K562 (cell line): ENCODE results near the gene POGZ. TPM values are rescaled to one million over a fixed set of nuclear protein-coding genes. Genes with fewer than 3 reads are reported as not detected.

ENCODE experiments used
- CREM ChIP-seq: IDR thresholded peaks from 2 replicates; pipeline ENCODE4 v1.6.1; 2014; ENCODE audit warnings: antibody characterized with exemption, low read depth
- MCM5 ChIP-seq: fragments of 450-650 bp; IDR thresholded peaks from 2 replicates; pipeline ENCODE4 v1.6.1; 2016; ENCODE audit warnings: low read depth
- STAT5A ChIP-seq: IDR thresholded peaks from 2 replicates; pipeline ENCODE4 v1.6.1; 2012; ENCODE audit warnings: low read length, inconsistent platforms, borderline replicate concordance
- TRIM25 ChIP-seq: fragments of 450-650 bp; IDR thresholded peaks from 2 replicates; pipeline ENCODE4 v1.7.0; 2016; ENCODE audit warnings: borderline replicate concordance
- ZNF324 ChIP-seq: fragments of 250-450 bp; sonication (Bioruptor Pico); IDR thresholded peaks from 2 replicates; pipeline ENCODE4 v1.4.0; 2020; ENCODE audit warnings: mild to moderate bottlenecking
- ZNF668 ChIP-seq: fragments of 250-450 bp; sonication (Bioruptor Pico); IDR thresholded peaks from 2 replicates; pipeline ENCODE4 v1.8.0; 2022; ENCODE audit warnings: mild to moderate bottlenecking, inconsistent platforms
- ZNF76 ChIP-seq: fragments of 250-450 bp; sonication (Bioruptor Pico); IDR thresholded peaks from 2 replicates; pipeline ENCODE4 v1.4.0; 2020; ENCODE audit warnings: mild to moderate bottlenecking, moderate library complexity, borderline replicate concordance
- polyA plus RNA-seq, 8 experiments: library from polyadenylated mRNA; depleted of rRNA in 4 of 8; stranded (reverse) in 5 of 8; unstranded in 3 of 8; fragments of >200 nt; fragmentation: Nextera tagmentation in 2 of 8; fragmentation: Illumina TruSeq in 1 of 8; extraction: Ambion mirVana in 2 of 8; extraction: Trizol in 1 of 8; gene quantifications; 2 replicates each; pipeline versions ENCODE4 v1.2.1 to v1.2.3, GENCODE V29; 2011 to 2014; ENCODE audit warnings: inconsistent platforms in 1 of 8, missing spikeins in 1 of 8
- total RNA-seq, 7 experiments: library from RNA; depleted of rRNA in 6 of 7; stranded (reverse); fragments of >200 nt in 6 of 7; fragmentation: Illumina TruSeq in 2 of 7; extraction: Trizol in 2 of 7; gene quantifications; 2 replicates each; pipeline versions ENCODE4 v1.2.1 to v1.2.3, GENCODE V29; 2011 to 2021; ENCODE audit warnings: low replicate concordance in 1 of 7
- TF ChIP-seq, protein P1 (sequence below): IDR thresholded peaks from 3 replicates; pipeline ENCODE4 v1.6.1; 2011; ENCODE audit warnings: borderline replicate concordance, mild to moderate bottlenecking, moderate library complexity; ENCODE audit not compliant: insufficient read length; ENCODE audit errors: extremely low read depth
- TF ChIP-seq, protein P2 (sequence below), 2 experiments: fragments of 450-650 bp in 1 of 2; sonication (generic) in 1 of 2; formaldehyde crosslinking in 1 of 2; IDR thresholded peaks in 1 of 2; conservative IDR thresholded peaks in 1 of 2; 2 replicates each; pipeline versions ENCODE4 v1.6.1 to v1.8.1; 2016 to 2023; ENCODE audit warnings: mild to moderate bottlenecking in 2 of 2, moderate library complexity in 2 of 2, inconsistent platforms in 1 of 2, missing genetic modification reagents in 1 of 2

POGZ gene
- total and polyA plus RNA-seq, 9 of the 15 experiments (the other 6 are each of a cell fraction or from before 2014, with no cell fraction given) = 9.4 to 40.6 (median 21.6) TPM

- no peak for TF ChIP-seq TRIM25
- TF ChIP-seq, protein P1, sequence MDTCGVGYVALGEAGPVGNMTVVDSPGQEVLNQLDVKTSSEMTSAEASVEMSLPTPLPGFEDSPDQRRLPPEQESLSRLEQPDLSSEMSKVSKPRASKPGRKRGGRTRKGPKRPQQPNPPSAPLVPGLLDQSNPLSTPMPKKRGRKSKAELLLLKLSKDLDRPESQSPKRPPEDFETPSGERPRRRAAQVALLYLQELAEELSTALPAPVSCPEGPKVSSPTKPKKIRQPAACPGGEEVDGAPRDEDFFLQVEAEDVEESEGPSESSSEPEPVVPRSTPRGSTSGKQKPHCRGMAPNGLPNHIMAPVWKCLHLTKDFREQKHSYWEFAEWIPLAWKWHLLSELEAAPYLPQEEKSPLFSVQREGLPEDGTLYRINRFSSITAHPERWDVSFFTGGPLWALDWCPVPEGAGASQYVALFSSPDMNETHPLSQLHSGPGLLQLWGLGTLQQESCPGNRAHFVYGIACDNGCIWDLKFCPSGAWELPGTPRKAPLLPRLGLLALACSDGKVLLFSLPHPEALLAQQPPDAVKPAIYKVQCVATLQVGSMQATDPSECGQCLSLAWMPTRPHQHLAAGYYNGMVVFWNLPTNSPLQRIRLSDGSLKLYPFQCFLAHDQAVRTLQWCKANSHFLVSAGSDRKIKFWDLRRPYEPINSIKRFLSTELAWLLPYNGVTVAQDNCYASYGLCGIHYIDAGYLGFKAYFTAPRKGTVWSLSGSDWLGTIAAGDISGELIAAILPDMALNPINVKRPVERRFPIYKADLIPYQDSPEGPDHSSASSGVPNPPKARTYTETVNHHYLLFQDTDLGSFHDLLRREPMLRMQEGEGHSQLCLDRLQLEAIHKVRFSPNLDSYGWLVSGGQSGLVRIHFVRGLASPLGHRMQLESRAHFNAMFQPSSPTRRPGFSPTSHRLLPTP = no peak
- TF ChIP-seq STAT5A = no peak
- no peak for TF ChIP-seq ZNF76 (CRISPR knock-in tag)
- no peak for TF ChIP-seq ZNF668 (CRISPR knock-in tag)
- TF ChIP-seq, protein P2, sequence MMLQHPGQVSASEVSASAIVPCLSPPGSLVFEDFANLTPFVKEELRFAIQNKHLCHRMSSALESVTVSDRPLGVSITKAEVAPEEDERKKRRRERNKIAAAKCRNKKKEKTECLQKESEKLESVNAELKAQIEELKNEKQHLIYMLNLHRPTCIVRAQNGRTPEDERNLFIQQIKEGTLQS (IDR thresholded peaks at IDR 0.05) = no peak
- TF ChIP-seq, protein P2 (CRISPR knock-in tag; conservative IDR thresholded peaks at IDR 0.05) = no peak
- TF ChIP-seq ZNF324 (CRISPR knock-in tag) = no peak
- no peak for TF ChIP-seq CREM
- no peak for TF ChIP-seq MCM5
Observed at GRCh38 chr1:151478140-151478812, 19.0 kb upstream of the POGZ start (continued).
